Renal pelvis (tissue), 4 donors: ENCODE measurements around the gene PCSK4. TPM values are rescaled to one million over a fixed set of nuclear protein-coding genes. Genes with fewer than 3 reads are reported as not detected.
"Not testable (repeated sequence)": the region's sequence is repeated elsewhere in the genome, so short reads cannot be mapped to it uniquely, and the experiment has no call there.

Source experiments
- DNase-seq: peaks from one replicate; pipeline ENCODE4 v3.0.0-alpha.2; 2013
- polyA plus RNA-seq, 3 donors: library from polyadenylated mRNA; unstranded; fragments of 120-200 nt; gene quantifications; one replicate each; pipeline ENCODE4 v1.2.1, GENCODE V29; 2013; ENCODE audit not compliant: insufficient read length in 3 of 3

The PCSK4 gene
- polyA plus RNA-seq, 3 donors = 8.2 to 9.8 (median 8.6) TPM

DNA sequence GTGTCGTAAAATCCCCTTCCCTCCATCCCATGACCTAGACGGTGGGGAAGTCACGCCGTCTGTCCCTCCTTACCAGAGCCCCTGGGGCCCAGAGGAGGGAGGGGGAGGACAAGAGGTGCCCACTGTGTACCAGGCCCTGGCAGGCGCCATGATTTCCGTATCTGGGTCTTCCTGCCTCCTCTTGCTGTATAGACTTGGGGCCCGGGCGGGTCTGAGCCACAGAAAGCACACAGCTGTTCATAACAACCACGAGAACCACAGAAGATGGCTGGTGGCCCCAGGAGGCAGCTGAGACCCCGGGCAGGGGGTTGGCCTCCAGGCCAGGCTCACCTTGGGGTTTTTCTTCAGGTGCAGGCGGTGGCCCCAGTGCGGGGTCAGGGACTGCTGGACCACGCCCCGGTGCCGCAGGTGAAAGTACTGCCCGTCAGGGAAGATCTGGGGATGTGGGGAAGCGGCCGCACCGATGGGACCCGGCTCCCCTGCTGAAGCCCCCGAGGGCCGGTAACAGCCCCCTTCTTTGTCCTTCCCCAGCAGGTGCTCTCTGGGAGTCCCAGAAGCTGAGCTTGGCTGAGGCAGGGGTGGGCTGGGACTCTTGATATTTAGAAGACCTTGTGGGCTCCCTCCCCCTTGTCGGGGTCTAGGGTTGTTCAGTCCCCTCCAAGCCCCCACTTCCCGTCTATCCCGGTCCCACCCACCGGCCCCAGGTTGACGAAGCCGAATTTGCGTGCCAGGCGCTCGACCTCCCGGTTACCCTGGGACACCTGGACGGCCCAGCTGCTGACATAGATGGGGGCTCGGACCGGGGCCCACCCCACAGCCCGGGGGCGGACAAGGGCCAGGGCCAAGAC is 463 bp downstream of the PCSK4 start:
- DNase-seq = no peak

DNA sequence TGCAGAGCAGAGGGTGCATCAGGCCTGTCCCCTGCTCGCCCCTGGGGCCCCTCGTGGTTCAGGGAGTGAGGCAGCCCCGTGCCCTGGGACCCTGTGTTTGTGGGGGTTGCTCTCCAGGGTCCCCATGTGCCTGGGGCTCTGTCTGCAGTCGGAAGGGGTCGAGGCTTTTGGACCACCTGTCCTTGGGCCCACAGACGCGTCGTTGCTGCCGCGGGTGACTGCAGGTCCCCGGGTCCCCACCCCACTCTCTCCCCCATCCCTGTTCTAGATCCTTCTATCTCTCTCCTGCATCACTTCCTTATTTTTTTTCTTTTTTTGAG is 1.9 kb downstream of the PCSK4 start:
- no peak for DNase-seq

DNA sequence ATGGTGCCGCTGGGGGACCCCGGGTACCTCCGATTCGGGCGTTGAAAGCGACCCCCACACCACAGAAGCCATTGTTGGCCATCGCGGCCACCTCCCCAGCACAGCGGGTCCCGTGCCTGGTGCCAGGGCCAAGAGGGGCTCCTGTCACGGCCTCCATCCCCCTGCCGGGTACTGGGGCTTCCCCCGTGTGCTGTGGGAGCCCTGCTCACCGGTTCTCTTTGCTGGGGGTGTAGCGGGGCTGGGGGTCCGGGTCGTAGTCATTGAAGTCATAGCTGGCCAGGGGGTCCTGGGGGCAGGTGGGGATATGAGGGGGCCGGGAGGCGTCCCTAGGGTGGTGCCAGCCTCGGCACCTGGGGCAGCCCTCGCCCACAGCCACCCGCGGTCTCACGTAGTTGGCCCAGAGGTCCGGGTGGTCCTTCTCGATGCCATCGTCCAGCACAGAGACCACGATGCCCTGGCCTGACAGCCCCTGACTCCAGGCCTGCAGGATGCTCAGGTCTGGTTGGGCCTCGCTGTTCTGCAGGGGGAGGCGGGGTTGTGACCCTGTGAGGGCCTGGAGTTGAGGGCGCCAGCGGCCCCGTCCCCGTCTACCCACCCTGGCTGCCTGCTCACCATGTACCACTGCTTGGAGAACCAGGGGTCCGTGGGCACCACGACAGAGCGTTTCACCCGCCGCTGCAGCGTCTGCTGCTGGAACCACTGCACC is 2.4 kb downstream of the PCSK4 start:
- DNase-seq = no peak

DNA sequence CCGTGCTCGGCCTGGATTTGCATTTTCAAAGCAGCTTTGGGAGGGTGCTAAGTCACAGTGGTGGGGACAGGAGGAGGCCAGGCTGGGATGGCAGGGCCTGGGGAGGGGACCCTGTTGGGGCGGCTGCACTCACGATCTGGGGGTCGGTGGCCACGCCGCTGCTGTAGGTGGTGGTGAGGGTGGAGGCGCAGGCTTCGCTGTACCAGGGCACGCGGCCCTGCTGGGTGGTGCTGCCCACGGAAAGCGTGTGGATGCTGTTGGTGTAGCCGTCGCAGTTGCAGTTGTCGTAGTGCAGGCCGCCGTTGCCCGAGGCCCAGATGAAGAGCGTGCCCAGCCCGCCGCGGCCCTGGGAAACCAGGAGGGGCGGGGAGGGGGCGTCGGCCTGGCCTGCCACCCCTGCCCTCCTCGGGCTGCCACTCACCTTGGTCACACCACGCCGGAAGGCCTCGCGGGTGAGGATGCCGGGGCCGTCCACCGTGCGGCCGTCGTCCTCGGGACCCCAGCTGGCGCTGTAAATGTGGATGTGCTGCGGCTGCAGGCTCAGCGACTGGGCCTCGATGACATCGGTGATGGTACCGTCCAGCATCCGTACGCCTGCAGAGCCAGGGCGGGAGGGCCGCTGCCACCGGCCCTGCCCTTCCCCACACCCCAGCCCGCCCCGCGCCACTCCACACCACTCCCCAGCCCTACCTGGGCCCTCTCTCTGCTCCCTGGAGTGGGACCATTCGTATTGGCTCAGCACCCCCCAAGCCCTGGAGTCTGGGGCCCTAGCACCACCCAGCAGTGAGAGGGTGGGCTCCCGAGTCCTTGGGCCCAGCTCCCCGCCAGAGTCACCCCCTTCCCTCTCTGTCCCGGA is 3.2 kb downstream of the PCSK4 start:
- DNase-seq = no peak

DNA sequence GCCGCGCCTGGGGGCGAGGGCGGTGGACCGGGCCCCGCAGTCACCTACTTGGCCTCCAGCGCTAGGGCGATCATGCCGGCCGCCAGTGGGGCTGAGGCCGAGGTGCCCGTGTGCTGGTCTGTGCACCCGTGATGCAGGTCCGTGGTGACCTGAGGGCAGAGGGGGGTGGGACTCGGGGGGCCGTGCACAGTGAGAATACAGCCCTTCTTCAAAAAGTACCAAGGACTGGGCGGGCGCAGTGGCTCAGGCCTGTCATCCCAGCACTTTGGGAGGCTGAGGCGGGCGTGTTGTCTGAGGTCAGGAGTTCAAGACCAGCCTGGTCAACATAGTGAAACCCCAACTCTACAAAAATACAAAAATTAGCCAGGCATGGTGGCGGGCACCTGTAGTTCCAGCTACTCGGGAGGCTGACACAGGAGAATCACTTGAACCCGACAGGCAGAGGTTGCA is 6.1 kb downstream of the PCSK4 start:
- DNase-seq = no peak

DNA sequence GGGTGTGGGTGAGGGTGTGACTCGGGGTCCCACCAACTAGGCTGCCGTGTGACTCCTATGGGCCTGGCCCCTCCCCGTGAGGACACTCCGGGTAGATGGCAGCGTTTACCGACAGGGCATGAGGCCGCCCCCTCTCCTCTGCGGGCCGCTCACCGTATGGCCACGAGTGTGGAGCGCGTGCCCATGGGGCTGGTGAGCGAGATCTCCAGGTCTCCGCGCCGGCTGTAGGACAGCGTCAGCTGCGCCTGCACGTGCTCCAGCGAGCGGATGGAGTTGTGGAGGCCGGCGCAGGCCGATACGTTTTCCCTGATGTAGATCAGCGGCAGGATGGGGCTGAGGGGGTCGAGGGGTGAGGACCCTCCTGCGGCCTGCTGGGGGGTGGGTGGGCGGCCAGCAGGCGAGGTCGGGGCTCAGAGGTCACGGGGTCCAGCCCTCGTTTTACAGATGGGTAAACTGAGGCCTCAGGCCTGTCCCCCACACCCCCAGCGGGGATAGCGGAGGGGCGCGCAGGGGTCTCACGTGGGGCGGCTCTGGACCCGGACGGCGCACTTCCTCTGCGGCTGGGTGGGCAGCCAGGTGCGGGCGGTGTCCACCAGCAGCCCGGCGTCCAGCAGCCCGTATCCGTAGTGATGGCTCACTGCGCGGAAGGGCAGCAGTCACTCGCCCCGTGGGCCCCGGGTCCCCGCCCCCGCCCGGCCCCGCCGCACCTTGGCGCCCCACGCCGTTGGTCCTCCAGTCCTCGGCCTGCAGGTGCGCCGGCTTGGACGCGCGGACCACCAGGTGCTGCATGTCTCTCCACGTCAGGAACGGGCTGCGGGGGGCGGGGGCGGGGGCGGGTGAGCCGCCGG is 6.8 kb downstream of the PCSK4 start:
- DNase-seq = no peak

DNA sequence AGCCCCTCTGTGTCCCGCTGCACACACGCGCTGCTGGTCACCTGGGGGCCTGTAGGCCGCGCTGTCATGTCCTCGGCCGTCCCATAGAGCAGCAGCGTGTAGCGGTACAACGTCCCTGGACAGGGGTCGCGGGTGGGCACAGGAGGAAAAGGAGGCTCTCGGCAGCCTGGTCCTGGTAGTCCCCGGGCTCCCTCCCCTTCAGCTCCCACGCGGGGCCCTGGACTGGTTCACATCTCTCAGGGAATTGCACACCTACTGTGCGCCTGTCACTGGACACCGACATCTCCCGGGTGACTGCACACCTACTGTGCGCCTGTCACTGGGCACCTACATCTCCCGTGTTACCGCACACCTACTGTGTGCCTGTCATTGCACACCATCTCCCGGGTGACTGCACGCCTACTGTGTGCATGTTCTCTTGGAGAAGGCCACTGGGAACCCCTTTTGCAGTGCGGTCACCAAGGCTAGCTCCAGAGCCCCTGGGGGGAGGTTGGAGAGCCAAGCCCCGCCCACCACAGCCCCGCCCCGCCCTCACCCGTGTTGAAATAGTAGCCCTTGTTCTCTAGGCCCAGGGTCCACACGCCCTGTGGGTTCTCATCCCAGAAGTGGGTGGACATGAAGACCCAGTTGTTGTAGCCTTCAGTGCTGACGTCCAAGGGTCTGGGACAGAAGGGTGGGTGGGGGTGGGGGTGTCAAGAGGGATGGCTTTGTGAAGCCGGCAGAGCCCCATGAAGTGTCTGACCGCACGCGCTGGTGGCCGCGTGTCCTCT is 7.6 kb downstream of the PCSK4 start:
- no peak for DNase-seq

DNA sequence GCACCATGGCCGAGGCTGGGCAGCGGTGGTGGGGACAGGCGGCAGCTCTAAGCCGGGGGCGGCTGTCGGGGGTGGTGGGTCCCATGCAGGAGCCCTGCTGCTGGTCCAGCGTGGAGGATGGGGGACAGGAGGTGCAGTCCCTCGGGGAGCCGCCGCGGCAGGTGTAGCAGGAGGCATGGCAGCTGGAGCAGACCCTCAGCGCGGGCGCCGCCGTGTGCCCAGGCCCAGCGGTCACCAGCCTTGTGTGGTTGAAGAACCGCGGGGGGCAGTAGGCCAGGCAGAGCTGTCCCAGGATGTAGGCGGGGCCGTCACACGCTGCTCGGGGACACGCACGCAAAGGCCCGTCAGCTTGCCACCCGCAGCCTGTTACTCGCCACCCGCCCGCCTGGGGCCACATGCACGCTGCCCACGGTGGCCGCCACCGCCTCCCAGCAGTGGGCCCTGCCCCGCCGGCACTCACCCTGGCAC is 8.2 kb downstream of the PCSK4 start:
- DNase-seq = no peak

DNA sequence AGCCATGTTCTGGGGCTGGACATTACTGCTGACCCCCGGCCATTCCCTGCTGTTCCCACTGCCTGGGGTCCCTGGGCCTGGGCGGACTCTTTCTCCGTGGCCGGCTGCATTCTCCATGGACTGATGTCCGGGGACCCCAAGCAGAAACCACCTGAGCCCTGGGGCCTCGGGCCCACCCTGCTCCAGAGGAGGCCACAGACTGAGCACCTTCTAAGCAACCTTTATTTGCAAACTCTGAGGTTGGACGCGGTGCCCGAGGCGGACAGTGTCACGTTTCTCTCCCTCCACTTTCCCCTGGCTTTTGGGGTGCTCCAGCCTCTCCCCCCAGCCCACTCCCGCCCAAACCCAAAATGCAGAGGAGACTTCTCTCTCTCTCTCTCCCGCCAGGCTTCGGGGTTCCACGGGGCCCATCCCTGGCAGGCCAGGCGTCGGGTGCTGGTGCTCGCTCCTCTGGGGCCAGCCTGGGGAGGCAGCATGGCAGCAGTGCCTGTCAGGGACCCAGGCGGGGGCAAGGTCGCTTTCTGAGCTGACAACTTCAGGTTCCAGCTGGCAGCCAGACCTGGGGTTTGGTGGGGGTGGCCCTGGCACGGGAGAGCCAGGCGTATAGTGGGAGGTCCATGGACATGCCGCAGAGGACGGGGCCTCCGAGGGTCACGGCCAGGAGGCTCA is 8.8 kb downstream of the PCSK4 start:
- DNase-seq = no peak

DNA sequence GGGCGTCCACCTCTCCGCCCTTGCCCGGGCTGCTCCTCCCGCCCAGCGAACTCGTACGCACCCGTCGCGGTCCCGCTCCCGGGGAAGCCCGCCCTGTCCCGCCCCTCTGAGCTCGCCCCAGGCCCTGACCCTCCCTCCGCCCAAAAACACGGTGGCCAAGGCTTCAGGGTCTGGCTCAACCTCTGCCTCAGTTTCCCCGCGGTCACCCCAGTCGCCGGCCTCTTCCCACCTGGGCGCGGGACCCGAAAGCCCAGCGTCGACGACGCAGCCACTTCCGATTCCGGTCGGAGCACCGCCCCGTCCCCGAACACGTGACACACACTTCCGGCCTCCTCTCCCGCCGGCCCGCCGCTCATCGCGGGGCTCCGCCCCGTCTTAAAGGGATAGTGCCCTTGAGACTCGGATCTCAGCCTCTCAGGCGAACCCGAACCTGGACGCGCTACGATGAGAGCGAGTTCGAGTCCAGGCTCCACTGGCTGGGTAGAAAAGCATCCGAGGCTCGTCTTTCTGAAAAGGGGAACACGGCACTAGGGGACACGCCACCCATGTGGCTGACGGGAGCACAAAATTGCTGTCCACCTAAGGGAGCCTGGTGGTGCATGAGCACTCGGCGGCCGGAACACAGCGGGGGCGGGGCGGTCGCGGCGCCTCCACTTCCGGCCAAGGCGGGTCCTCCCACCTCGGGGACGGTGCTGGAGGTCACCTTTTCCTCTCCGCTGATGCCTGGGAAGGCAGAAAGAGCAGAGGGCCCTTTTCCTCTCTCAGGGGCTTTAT is 11.0 kb downstream of the PCSK4 start, which contains the start of gene C19orf25:
Gene C19orf25, minus strand, starts transcription at position 282 of the 774 bp plus-strand sequence. CDS start 312 bp downstream, outside the sequence.
- peak; percentile 92 for DNase-seq

DNA sequence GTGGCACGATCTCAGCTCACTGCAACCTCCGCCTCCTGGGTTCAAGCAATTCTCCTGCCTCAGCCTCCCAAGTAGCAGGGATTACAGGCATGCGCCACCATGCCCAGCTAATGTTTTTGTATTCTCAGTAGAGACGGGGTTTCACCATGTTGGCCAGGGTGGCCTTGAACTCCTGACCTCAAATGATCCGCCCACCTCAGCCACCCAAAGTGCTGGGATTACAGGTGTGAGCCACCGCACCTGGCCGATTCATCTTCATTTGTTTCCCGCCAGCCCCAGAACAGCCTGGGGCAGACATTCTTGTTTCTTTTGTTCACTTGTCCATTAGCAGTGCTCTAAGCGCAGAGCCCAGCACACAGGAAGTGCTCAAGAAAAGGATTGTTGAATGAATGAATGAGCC is 13.1 kb downstream of the PCSK4 start:
- DNase-seq = not testable (repeated sequence)

DNA sequence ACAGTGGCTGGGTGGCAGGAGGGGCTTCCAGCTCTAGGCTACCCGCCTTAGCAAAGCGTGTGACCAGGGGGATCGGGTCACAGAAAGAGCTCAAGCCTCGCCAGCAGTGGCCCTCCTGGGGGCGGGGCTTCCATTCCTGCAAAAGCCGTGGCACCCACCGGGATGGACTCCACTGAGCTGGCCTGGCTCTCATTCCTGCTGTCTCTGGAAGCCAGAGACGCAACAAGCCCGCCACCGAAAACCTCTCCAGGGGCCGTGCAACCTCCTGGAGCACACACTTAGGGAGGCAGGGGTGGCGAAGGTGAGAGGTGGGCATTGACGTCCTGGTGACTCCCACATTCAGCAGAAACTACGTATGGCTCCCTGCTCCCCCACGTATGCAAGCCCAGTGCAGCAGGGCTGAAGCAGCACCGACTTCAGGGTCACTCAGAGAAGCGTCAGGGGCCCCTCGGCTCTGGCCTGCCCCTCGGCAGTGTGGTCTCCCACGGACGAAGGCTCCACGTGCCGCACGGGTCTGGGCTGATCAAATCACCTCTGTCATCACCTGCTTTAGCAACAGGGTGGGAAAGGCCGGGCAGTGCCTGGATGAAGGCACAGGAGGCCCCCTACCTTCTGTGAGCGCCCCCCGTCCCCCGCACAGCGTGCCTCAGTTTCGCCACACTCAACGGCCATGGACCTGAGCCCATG is 14.3 kb downstream of the PCSK4 start:
- no peak for DNase-seq

DNA sequence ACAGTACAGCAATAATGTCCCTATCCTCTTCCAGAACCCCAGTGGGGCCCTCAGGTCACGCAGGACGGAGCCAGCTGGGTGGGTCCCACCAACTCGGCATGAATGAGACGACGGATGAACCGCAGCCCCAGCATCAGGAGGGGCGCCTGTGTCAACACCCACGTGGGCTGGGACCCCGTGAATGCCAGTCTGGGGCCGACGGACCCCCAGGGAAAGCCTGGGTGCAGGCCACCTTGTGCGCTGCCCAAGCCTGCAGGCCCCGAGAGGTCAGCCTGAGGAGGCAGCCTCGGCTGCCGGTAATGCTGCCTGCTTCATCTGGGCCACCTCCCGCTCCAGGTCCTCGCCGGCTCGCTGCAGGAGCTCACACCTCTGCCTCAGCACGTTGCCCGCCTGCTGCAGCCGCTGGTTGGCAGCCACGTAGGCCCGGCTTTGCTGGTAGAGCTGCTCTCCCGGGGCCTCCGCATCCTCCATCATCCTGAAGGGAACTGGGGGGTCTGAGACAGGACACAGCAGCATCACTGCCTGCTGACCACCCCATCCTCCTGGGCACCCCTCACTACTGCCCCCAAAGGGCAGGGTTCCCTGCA is 15.3 kb downstream of the PCSK4 start:
- DNase-seq = no peak

DNA sequence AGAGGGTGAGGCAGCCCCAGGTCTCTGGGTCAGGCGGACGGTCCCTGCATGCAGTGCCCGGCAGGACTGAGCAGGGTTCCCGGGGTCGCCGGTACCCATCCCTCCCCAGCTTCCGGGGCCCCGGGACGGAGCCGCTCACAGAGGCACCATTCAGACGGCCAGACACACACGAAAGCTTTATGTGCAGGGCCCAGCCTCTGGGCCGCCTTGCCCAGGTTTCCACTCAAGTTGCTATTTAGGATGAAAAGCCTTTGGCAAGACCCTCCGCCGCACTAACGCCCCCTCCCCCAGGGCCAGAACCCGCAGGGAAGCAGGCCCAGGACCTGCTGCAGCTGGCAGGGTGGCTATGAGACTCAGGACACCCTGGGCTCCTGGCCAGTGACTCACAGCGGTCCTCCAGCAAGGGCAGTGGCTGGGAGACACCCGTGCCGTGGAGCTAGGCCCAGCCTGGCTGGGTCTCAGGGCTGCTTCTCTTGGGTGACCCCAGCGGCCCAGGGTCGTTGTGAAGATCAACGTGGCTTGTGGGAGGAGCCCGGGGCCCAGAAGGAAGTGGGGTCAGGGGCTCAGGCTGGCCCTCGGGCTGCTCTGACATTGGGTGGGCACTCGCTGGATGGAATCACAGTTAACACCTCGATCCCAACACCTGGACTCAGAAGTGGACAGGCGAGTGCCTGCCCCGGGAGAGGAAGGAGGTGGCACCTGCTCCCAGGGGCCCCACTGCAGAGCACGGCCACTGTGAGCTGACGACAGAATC is 16.0 kb downstream of the PCSK4 start:
- DNase-seq = no peak

DNA sequence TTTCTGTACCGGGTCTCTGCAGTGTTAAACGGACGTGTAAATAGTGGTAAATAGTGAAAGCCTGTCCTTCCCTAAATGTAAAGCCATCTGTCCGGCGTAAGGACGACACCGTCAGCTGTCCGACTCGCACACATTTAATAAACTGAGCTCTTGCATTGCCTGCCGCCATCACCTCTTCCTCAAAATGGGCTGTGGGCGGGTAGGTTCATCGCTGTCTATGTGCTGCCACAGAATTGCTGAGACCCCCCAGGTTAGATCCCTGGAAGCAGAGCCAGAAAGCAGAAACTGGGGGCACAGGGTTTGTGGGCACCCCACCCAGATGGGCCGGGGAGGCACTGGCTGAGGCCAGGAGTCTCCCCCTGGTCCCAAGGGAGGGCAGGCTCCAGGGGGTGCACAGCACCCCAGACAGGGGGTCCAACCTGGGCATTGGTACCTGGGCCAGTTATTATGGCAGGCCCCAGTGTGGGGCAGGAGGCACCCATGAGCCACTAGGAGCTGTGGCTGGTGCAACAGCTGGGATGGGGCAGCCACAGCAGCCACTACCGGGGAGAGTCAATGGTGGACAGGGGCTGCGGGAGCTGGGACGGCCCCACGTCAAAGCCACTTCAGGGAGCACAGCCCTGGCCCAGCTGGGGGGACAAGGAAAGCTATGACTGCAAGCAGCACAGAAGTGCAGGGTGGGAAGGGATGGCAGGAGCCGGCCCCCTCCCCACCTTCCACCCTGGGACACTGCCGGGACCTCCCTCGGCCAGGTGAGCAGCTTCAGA is 16.9 kb downstream of the PCSK4 start:
- no peak for DNase-seq
